ENCODE data around the gene NCKAP1.

Gene NCKAP1

DNA sequence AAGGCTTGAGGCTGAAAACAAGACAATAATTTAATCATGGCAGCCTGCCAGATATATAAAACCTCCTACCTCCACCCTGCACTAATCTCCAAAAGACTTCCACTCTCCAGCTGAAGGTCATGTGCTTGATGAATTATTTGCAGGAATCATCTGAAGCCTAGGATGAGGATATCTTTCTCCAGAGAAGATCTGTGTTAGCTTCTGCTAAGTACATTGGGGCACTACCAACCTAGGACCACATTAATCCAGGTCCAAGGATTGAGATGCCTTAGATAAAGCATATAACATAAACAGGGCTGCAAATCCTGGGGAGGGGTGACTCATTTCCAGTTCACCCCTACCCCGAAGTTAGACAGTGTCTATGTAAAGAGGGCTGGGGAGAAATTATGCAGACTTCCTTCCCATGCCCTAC is 91.3 kb downstream of the NCKAP1 start:
- no peak for DNase-seq

GRCh38 chr2:182943339-182943738 is 94.9 kb downstream of the NCKAP1 start:
- no peak for DNase-seq

DNA sequence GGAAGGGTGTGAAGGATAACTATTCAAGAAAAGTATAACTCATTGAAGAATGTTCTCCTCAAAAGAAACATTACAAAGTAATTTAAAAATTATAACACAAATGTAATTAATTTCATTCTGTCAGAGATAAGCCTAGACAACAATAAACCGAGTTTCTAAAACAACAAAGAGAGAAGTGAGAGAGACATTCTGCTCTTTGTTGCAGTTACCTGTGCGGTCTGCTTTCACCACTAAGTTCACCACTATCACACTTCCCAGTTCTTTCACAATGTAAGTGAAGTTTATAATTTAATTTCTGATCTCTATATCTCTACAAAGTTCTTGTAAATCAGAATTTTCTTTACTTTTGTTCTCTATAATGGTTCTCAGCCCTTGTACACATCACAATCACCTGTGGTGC is 95.5 kb downstream of the NCKAP1 start:
- no peak for DNase-seq

GRCh38 chr2:182941919-182942318 is 96.3 kb downstream of the NCKAP1 start:
- DNase-seq: no peak

DNA sequence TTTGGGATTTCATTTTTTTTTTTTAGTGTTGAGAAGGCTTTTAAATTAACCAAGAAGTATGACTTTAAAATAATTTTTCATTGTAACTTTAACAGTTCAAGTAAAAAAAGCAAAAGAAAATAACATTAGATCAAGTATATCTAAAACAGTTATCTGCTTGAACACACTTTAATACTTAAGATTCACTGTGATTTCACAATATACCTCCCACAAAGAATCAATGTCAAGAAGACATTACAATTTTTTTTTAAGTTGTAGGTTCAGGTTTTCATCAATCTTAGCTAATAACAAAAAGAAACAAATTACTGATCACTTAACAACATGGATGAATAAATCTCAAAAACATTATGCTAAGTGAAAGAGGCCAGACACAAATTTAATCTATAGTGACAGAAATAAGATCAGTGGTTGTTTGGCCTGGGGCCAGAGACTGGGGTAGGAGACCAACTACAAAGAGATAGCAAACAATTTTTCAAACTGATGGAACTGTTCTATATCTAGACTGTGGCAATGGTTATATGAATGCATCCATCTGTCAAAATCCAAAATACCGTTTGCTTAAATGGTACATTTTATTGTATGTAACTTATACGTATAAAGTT is 97.0 kb downstream of the NCKAP1 start:
- no peak for DNase-seq

DNA sequence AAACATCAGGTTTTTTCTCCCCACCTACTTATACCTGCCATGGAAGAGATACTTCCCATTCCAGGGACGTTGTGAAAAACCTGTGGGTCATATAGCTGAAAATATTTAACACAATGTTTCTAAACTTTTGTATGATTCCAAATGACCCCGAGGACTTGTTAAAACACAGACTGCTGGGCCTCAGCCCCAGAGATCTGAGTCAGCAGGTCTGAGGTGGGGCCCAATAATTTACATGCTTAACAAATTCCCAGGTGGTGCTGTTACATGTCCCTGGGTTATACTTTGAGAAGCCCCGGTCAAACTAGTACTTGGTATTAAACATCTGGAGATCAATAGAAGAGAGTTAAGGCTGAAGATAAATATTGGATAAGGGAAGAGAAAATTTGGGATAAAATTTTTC is 100.4 kb downstream of the NCKAP1 start:
- no peak for DNase-seq

GRCh38 chr2:182933629-182934028 is 104.6 kb downstream of the NCKAP1 start:
- no peak for DNase-seq

- DNase-seq: no peak
Observed at GRCh38 chr2:182929972-182930371, 108.3 kb downstream of the NCKAP1 start.

- no peak for DNase-seq
Observed at GRCh38 chr2:182924306-182924705, 114.0 kb downstream of the NCKAP1 start.

DNA sequence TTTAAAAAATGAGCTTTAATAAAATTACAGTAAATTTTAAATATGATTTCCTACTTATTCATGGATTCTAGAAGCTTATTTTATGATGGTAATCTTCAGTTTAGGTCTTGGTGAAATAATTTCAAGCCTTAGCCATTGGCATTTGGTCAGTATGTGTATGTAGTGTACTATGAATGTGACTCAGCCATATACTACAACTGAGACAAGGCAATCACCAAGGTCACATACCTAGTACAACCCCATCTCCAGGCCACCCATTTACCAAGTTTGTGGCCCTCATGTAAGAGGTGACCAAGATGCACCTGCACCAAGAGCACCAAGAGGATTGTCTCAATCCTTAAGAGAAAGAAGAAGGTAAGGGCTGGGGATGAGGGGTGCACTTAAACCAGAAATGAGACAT is 117.0 kb downstream of the NCKAP1 start:
- no peak for DNase-seq

DNA sequence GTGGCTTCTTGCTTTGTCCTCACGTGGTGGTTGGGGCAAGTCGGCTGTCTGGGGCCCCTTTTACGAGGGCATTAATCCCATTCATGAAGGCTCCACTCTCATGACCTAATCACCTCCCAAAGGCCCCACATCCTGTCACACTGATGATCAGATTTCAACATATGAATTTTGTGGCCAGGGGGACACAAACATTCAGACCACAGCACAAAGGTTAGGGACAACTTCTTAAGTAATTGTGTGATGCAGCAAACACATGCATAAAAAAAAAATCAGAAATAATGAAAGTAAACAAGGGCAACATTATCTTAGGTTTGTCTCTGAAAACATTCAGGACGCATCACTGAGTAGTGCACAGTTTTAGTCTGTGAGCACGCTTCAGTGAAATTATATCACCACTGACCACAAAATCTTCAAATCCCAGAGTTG is 117.6 kb downstream of the NCKAP1 start:
- no peak for DNase-seq

GRCh38 chr2:182920089-182920488 is 118.2 kb downstream of the NCKAP1 start:
- DNase-seq: no peak

- no peak for DNase-seq
Observed at GRCh38 chr2:182918961-182919652, 119.2 kb downstream of the NCKAP1 start.

GRCh38 chr2:182917924-182918323 is 120.3 kb downstream of the NCKAP1 start:
- DNase-seq: no peak

DNA sequence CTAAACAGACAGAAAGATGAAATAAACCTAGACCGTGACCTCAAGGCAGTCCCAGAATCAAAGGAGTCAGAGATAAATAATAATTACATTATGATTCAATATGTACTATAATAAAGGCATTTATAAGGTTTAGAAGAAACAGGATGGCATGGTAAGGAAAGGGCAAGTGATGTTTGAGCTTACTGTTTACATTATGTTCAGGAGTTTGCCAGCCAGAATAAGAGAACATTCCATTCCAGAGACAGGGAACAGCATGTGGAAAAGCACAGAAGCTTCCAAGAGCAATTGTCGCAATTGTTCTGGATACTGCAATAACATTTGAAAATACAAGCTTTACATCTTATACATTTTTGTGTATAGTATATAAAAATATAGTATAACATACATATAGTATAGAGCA is 121.8 kb downstream of the NCKAP1 start:
- DNase-seq: no peak

DNA sequence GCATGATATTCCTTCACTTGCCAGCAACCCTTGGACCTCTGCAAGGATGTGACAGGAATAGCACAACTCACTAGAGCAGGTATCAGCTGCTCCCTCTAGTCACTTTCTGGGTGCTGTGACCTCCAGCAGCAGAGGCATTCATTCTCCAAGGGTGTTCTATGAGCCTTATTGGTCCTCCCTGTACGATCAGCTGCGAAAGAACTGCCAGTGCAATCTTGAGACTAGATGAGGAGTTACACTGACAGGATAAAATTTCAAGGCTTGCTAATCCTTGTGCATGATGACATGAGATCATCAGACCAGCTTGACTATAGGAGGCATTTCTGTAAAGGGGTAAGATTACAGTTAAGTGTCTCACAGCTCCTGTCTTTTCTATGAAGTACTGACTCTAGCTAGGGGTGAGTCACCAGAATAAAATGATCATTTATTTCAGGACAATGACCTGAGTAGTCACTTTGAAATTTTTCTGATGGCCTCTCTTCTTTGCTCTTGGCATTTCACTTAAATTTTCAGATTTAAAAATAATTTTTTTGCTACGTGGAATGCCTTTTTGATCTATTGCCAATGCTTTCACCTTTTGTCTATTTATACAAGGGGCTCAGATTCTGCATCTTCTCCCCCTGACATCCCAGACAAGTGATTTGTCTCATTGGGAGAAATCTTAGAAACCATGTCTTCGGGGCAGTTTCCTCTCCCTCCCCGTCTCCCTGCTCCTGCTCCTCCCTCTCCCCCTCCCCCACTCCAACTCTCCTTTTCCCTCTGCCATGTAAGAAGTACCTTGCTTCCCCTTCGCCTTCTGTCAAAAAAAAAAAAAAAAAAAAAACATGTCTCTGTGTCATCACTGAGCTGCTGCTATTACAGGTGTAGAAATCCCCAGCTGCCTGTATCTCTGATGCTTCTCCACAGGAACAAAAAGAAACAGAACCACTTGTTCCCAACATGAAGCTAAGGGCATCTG is 122.6 kb downstream of the NCKAP1 start:
- no peak for DNase-seq

- no peak for DNase-seq
Observed at GRCh38 chr2:182914852-182915251, 123.4 kb downstream of the NCKAP1 start.

DNA sequence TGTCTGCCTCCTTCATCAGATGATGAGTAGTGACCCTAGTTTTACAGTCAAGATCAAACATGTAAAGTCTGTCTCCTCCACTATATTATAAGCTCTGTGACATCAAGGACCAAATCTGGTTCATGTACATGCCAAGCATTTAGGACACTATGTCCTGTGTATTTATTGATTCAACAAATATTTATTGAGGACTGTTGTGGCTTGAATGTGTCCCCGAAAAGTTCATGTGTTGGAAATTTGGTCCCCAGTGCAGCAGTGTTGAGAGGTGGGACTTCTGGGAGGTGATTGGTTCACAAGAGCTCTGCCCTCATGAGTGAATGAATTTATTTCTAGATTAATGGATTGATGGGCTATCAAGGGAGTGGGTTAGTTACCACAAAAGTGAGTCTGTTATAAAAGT is 125.2 kb downstream of the NCKAP1 start:
- no peak for DNase-seq

GRCh38 chr2:182912518-182912915 is 125.7 kb downstream of the NCKAP1 start:
- no peak for DNase-seq

DNA sequence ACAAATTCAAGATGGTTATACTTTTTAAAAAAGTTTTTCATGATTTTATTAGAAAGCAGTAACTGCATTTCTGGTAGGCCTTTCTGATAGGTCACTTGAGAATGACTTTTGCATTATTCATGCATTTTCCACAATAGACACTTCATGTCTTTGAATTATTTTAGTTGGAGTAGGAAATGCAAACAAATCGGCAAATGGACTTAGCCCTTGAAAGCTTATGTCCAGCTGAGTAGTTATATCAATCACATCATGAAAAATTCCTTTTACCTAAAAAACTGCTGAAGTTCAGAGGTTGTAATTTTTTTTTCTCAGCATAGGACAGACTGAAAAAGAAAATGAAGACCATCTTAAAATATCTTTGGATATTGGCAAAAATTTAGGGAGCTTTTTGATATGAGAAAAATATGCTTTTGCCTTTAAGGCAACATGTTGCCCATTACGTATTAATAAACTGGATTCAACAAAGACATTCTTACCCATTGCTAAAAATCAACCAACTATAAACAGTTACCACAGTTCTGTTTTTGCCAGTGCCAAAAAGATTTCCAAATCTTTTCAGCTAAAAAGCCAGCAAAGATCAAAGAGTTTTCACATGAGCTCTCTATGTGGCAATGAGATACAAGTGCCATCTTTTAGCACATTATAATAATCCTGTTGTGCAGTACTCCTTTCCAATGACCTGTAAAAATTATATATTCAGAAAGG is 126.3 kb downstream of the NCKAP1 start:
- no peak for DNase-seq

- DNase-seq: no peak
Observed at GRCh38 chr2:182910965-182911364, 127.3 kb downstream of the NCKAP1 start.

GRCh38 chr2:182907081-182907830 is 131.0 kb downstream of the NCKAP1 start:
- DNase-seq: no peak
